IMR-90 (cell line): ENCODE results near the gene SEC14L1. TPM values are rescaled to one million over a fixed set of nuclear protein-coding genes. Genes with fewer than 3 reads are reported as not detected.

Experiments
- ATAC-seq: fragments of 200-7000 bp; cut with Tn5 transposase; 2 replicates; pipeline ENCODE4 v1.9.1; 2020; ENCODE audit warnings: low read depth, mild to moderate bottlenecking, moderate library complexity
- BruUV-seq: library from RNA; stranded (reverse); fragments of 400-500 nt; replicated peaks from 2 replicates; lab custom pipeline; 2021; lab: Mats Ljungman, UMichigan
- CTCF ChIA-PET: fragments of 300-600 bp; formaldehyde crosslinking; extraction: SDS; loops from one replicate; lab custom pipeline; 2021; ENCODE audit warnings: antibody characterized with exemption; lab: Yijun Ruan, JAX
- POLR2A ChIA-PET: fragments of 300-600 bp; sonication (Branson Sonifier 250); formaldehyde crosslinking; loops from one replicate; lab custom pipeline; 2022; ENCODE audit warnings: antibody characterized with exemption; ENCODE audit not compliant: unreplicated experiment; lab: Charles Lee
- DNase-seq: peaks from one replicate; pipeline ENCODE4 v3.0.0; 2013
- H2AFZ ChIP-seq: replicated peaks from 2 replicates; pipeline ENCODE3; 2013; ENCODE audit warnings: low read length, mild to moderate bottlenecking; ENCODE audit not compliant: poor library complexity
- H2AK5ac ChIP-seq: 2 replicates; pipeline ENCODE4 v1.6.1; 2013; ENCODE audit warnings: low read depth, low read length, inconsistent platforms
- H2AK9ac ChIP-seq: replicated peaks from 2 replicates; pipeline ENCODE3; 2013; ENCODE audit warnings: mild to moderate bottlenecking, low read depth, low read length, moderate library complexity; ENCODE audit not compliant: poor library complexity
- H2BK120ac ChIP-seq: 2 replicates; pipeline ENCODE4 v1.6.1; 2013; ENCODE audit warnings: low read depth, low read length, inconsistent platforms
- H2BK15ac ChIP-seq: 3 replicates; pipeline ENCODE4 v1.6.1; 2013; ENCODE audit warnings: low read depth, low read length, inconsistent platforms
- H2BK20ac ChIP-seq: 2 replicates; pipeline ENCODE4 v1.6.1; 2013; ENCODE audit warnings: low read depth, mild to moderate bottlenecking, inconsistent platforms, low read length, moderate library complexity
- H2BK5ac ChIP-seq: 2 replicates; pipeline ENCODE4 v1.6.1; 2013; ENCODE audit warnings: mild to moderate bottlenecking, low read depth, low read length, inconsistent platforms; ENCODE audit not compliant: poor library complexity, severe bottlenecking
- H3K14ac ChIP-seq: replicated peaks from 2 replicates; pipeline ENCODE4 v1.6.1; 2013; ENCODE audit warnings: low read depth, low read length, inconsistent platforms
- H3K18ac ChIP-seq: 2 replicates; pipeline ENCODE4 v1.6.1; 2013; ENCODE audit warnings: low read depth, low read length, control low read depth
- H3K23ac ChIP-seq: 2 replicates; pipeline ENCODE4 v1.6.1; 2013; ENCODE audit warnings: low read depth, low read length, inconsistent platforms
- H3K27ac ChIP-seq: 2 replicates; pipeline ENCODE4 v1.5.1; 2013; ENCODE audit warnings: mild to moderate bottlenecking, control low read depth, low read length; ENCODE audit not compliant: insufficient read depth
- H3K27me3 ChIP-seq: 2 replicates; pipeline ENCODE4 v1.6.1; 2013; ENCODE audit warnings: low read length; ENCODE audit not compliant: control insufficient read depth, insufficient read depth
- H3K36me3 ChIP-seq: 2 replicates; pipeline ENCODE4 v1.6.1; 2013; ENCODE audit warnings: low read length, mixed read lengths; ENCODE audit not compliant: control insufficient read depth, insufficient read depth
- H3K4ac ChIP-seq: 2 replicates; pipeline ENCODE4 v1.6.1; 2013; ENCODE audit warnings: low read depth, low read length, inconsistent platforms
- H3K4me1 ChIP-seq: 2 replicates; pipeline ENCODE4 v1.6.1; 2013; ENCODE audit warnings: low read length, mixed read lengths; ENCODE audit not compliant: control insufficient read depth, insufficient read depth
- H3K4me2 ChIP-seq: 2 replicates; pipeline ENCODE4 v1.6.1; 2013; ENCODE audit warnings: low read depth, mild to moderate bottlenecking, control low read depth, low read length, moderate library complexity
- H3K4me3 ChIP-seq: 2 replicates; pipeline ENCODE4 v1.5.1; 2013; ENCODE audit warnings: low read depth, mild to moderate bottlenecking, control low read depth, low read length, moderate library complexity; ENCODE audit not compliant: insufficient read depth
- H3K56ac ChIP-seq: 2 replicates; pipeline ENCODE4 v1.6.1; 2013; ENCODE audit warnings: low read length, inconsistent platforms; ENCODE audit not compliant: insufficient read depth; ENCODE audit errors: extremely low read depth
- H3K79me1 ChIP-seq, 2 experiments: 2 replicates each; pipeline ENCODE4 v1.6.1; 2013; ENCODE audit warnings: low read length in 2 of 2, inconsistent platforms in 1 of 2, low read depth in 1 of 2
- H3K9ac ChIP-seq: 2 replicates; pipeline ENCODE4 v1.6.1; 2013; ENCODE audit warnings: low read depth, low read length, control low read depth
- H3K9me1 ChIP-seq: 2 replicates; pipeline ENCODE4 v1.6.1; 2013; ENCODE audit warnings: low read length, inconsistent platforms; ENCODE audit not compliant: insufficient read depth
- H3K9me3 ChIP-seq: 2 replicates; pipeline ENCODE4 v1.6.1; 2013; ENCODE audit warnings: low read length; ENCODE audit not compliant: control insufficient read depth, insufficient read depth
- H4K20me1 ChIP-seq: 2 replicates; pipeline ENCODE4 v1.6.1; 2013; ENCODE audit warnings: low read length, inconsistent platforms; ENCODE audit not compliant: insufficient read depth
- H4K5ac ChIP-seq: 2 replicates; pipeline ENCODE4 v1.6.1; 2013; ENCODE audit warnings: mild to moderate bottlenecking, low read depth, low read length, control low read depth
- H4K8ac ChIP-seq, 2 experiments: 2 replicates each; pipeline ENCODE4 v1.6.1; 2013; ENCODE audit warnings: low read depth in 2 of 2, low read length in 2 of 2, control low read depth in 1 of 2, inconsistent platforms in 1 of 2
- H4K91ac ChIP-seq: 2 replicates; pipeline ENCODE4 v1.6.1; 2013; ENCODE audit warnings: low read depth, low read length, inconsistent platforms; ENCODE audit not compliant: insufficient read depth
- BHLHE40 ChIP-seq: fragments of 150-350 bp; IDR thresholded peaks from 2 replicates; pipeline ENCODE4 v1.6.1; 2016; ENCODE audit warnings: mild to moderate bottlenecking, low read depth, low read length
- CEBPB ChIP-seq: IDR thresholded peaks from 2 replicates; pipeline ENCODE4 v1.6.1; 2012; ENCODE audit warnings: low read depth, low read length, improper control_type of control experiment
- CHD1 ChIP-seq: IDR thresholded peaks from 2 replicates; pipeline ENCODE4 v1.6.1; 2012; ENCODE audit warnings: low read depth, low read length, improper control_type of control experiment
- FOS ChIP-seq: fragments of 150-350 bp; IDR thresholded peaks from 2 replicates; pipeline ENCODE4 v1.6.1; 2016; ENCODE audit warnings: low read depth, low read length
- MAFK ChIP-seq: IDR thresholded peaks from 2 replicates; pipeline ENCODE4 v1.6.1; 2012; ENCODE audit warnings: low read depth, low read length, improper control_type of control experiment
- MAZ ChIP-seq: IDR thresholded peaks from 2 replicates; pipeline ENCODE4 v1.6.1; 2012; ENCODE audit warnings: low read depth, mild to moderate bottlenecking, low read length, improper control_type of control experiment, moderate library complexity, borderline replicate concordance
- MXI1 ChIP-seq: IDR thresholded peaks from 2 replicates; pipeline ENCODE4 v1.6.1; 2012; ENCODE audit warnings: low read depth, mild to moderate bottlenecking, low read length, moderate library complexity, borderline replicate concordance
- NFE2L2 ChIP-seq: fragments of 150-350 bp; IDR thresholded peaks from 2 replicates; pipeline ENCODE4 v1.6.1; 2016; ENCODE audit warnings: low read depth, mild to moderate bottlenecking, low read length
- POLR2A ChIP-seq: IDR thresholded peaks from 2 replicates; pipeline ENCODE4 v1.6.1; 2012; ENCODE audit warnings: mild to moderate bottlenecking, low read depth, low read length
- RAD21 ChIP-seq: IDR thresholded peaks from 2 replicates; pipeline ENCODE4 v1.6.1; 2012; ENCODE audit warnings: low read length, improper control_type of control experiment
- RCOR1 ChIP-seq: IDR thresholded peaks from 2 replicates; pipeline ENCODE4 v1.6.1; 2012; ENCODE audit warnings: mild to moderate bottlenecking, low read length, improper control_type of control experiment; ENCODE audit not compliant: insufficient replicate concordance
- RFX5 ChIP-seq: IDR thresholded peaks from 2 replicates; pipeline ENCODE4 v1.8.0; 2012; ENCODE audit warnings: low read depth, mild to moderate bottlenecking, low read length, moderate library complexity
- SMC3 ChIP-seq: fragments of 150-350 bp; IDR thresholded peaks from 2 replicates; pipeline ENCODE4 v1.6.1; 2016; ENCODE audit warnings: low read depth, mild to moderate bottlenecking, antibody characterized with exemption, low read length, moderate library complexity
- WGBS, 2 experiments: methylation state at CpG; one replicate each; pipeline versions ENCODE4 v1.1.5 to v1.1.7; 2013; ENCODE audit warnings: missing lambda C conversion rate in 2 of 2; ENCODE audit not compliant: insufficient read length in 1 of 2; ENCODE audit errors: extremely low coverage in 2 of 2; 5-methylcytosine and 5-hydroxymethylcytosine counted together
- dilution Hi-C: fragments of 300-500 bp; cut with HindIII; formaldehyde crosslinking; loops from one replicate; pipeline ENCODE4 v1.14.3; 2018; ENCODE audit warnings: low sequenced_read_pairs; ENCODE audit not compliant: unreplicated experiment
- in situ Hi-C: fragments of 300-500 bp; cut with MboI; formaldehyde crosslinking; loops from 3 replicates; pipeline ENCODE4 v1.14.3; 2019; ENCODE audit warnings: low sequenced_read_pairs, inconsistent platforms, mixed read lengths
- intact Hi-C: fragments of 100-400 bp; cut with micrococcal nuclease; formaldehyde crosslinking; loops from 2 replicates; pipeline ENCODE4 v1.10.0; 2022
- polyA plus RNA-seq, 3 experiments: library from polyadenylated mRNA; depleted of rRNA; stranded (reverse); fragments of >200 nt; gene quantifications; 2 replicates each; pipeline ENCODE4 v1.2.3, GENCODE V29; 2012; ENCODE audit warnings: low replicate concordance in 1 of 3
- total RNA-seq: library from RNA; depleted of rRNA; stranded (reverse); fragments of >200 nt; gene quantifications from 2 replicates; pipeline ENCODE4 v1.2.3, GENCODE V29; 2012
- TF ChIP-seq, protein P1 (sequence below): fragments of 150-350 bp; IDR thresholded peaks from 2 replicates; pipeline ENCODE4 v1.6.1; 2016; ENCODE audit warnings: low read depth, mild to moderate bottlenecking, low read length, moderate library complexity, borderline replicate concordance
- TF ChIP-seq, protein P2 (sequence below): fragments of 150-350 bp; IDR thresholded peaks from 2 replicates; pipeline ENCODE4 v1.6.1; 2017; ENCODE audit warnings: mild to moderate bottlenecking, antibody characterized with exemption, low read length, low read depth
- TF ChIP-seq, protein P3 (sequence below): conservative IDR thresholded peaks from 2 replicates; pipeline ENCODE4 v1.5.1; 2012; ENCODE audit warnings: mild to moderate bottlenecking, low read depth, low read length, improper control_type of control experiment

The SEC14L1 gene
- total and polyA plus RNA-seq, 2 of the 4 experiments (the other 2 are of a cell fraction), result 24.9 to 35.8 TPM

DNA sequence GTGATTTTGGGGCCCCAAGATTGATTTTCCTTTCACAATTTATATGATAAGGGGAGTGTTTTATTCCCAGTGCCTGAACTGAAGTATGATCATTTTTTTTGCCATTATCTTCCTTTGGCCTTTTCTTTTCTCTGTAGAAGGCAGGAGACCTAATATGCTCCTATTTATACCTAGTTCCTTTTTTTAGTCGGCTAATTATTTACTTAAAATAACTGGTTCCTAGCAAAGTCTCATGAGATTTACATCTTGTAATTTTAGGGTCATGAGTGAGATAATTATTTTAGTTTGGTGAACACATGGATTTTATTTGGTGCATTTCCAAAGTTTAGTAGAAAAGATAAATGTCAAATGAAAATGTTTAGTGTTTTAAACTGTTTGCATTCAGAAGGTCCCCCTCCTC lies 24.8 kb downstream of the SEC14L1 start:
- H3K9ac ChIP-seq, result no peak overlapping the region
- no peak overlapping the region for H3K14ac ChIP-seq
- peaks cover 17% of the 10 kb centered on the region for H3K4me1 ChIP-seq
- no peak overlapping the region for H3K27ac ChIP-seq
- H3K56ac ChIP-seq, result no peak overlapping the region
- no peak overlapping the region for H4K91ac ChIP-seq
- CTCF ChIA-PET, result no interaction called here
- H3K4ac ChIP-seq, result no peak overlapping the region
- intact Hi-C loops (no loop called here), in situ Hi-C loops (no loop called here), dilution Hi-C loops (no loop called here)
- no peaks in the 10 kb centered on the region for H3K27me3 ChIP-seq
- no peak for ATAC-seq
- H3K4me3 ChIP-seq, result no peak overlapping the region
- no peak overlapping the region for H2BK120ac ChIP-seq
- peaks cover 3% of the 10 kb centered on the region for H3K36me3 ChIP-seq
- H3K9me3 ChIP-seq, result peaks cover 9% of the 10 kb centered on the region
- H2AK5ac ChIP-seq, result no peak overlapping the region
- no peak overlapping the region for H3K4me2 ChIP-seq
- no peak overlapping the region for H2BK20ac ChIP-seq
- H4K8ac ChIP-seq, result no peak overlapping the region
- H3K18ac ChIP-seq, result no peak overlapping the region
- peaks cover 10% of the 10 kb centered on the region for H3K9me1 ChIP-seq
- H2AFZ ChIP-seq, result no peak overlapping the region
- 0 out of 2 replicates have a peak overlapping the region, but pooled peaks have one; percentile 29 for H3K23ac ChIP-seq
- no TSS peak for BruUV-seq
- peaks cover 47 to 91% of the 10 kb centered on the region in 2 experiments for H3K79me1 ChIP-seq
- H2BK15ac ChIP-seq, result no peak overlapping the region
- POLR2A ChIA-PET, result no interaction called here
- no peak overlapping the region for H2AK9ac ChIP-seq
- H2BK5ac ChIP-seq, result no peak overlapping the region
- no peak overlapping the region for H4K5ac ChIP-seq
- TF ChIP-seq, protein P1, sequence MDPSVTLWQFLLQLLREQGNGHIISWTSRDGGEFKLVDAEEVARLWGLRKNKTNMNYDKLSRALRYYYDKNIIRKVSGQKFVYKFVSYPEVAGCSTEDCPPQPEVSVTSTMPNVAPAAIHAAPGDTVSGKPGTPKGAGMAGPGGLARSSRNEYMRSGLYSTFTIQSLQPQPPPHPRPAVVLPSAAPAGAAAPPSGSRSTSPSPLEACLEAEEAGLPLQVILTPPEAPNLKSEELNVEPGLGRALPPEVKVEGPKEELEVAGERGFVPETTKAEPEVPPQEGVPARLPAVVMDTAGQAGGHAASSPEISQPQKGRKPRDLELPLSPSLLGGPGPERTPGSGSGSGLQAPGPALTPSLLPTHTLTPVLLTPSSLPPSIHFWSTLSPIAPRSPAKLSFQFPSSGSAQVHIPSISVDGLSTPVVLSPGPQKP, result no peak
- TF ChIP-seq CHD1 (no peak), RAD21 (no peak), POLR2A (no peak), SMC3 (no peak), MAFK (no peak), NFE2L2 (no peak), RFX5 (no peak), MXI1 (no peak), MAZ (no peak), FOS (no peak), CEBPB (no peak), RCOR1 (no peak), BHLHE40 (no peak)
- TF ChIP-seq, protein P2, sequence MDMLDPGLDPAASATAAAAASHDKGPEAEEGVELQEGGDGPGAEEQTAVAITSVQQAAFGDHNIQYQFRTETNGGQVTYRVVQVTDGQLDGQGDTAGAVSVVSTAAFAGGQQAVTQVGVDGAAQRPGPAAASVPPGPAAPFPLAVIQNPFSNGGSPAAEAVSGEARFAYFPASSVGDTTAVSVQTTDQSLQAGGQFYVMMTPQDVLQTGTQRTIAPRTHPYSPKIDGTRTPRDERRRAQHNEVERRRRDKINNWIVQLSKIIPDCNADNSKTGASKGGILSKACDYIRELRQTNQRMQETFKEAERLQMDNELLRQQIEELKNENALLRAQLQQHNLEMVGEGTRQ, result no peak
- TF ChIP-seq, protein P3, sequence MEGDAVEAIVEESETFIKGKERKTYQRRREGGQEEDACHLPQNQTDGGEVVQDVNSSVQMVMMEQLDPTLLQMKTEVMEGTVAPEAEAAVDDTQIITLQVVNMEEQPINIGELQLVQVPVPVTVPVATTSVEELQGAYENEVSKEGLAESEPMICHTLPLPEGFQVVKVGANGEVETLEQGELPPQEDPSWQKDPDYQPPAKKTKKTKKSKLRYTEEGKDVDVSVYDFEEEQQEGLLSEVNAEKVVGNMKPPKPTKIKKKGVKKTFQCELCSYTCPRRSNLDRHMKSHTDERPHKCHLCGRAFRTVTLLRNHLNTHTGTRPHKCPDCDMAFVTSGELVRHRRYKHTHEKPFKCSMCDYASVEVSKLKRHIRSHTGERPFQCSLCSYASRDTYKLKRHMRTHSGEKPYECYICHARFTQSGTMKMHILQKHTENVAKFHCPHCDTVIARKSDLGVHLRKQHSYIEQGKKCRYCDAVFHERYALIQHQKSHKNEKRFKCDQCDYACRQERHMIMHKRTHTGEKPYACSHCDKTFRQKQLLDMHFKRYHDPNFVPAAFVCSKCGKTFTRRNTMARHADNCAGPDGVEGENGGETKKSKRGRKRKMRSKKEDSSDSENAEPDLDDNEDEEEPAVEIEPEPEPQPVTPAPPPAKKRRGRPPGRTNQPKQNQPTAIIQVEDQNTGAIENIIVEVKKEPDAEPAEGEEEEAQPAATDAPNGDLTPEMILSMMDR, result no peak
- no peak for DNase-seq
- no CpG with 5 or more reads among the region's 1 CpG for WGBS, 2 experiments
- peaks cover 77% of the 10 kb centered on the region for H4K20me1 ChIP-seq
